MCF 10A (cell line): ENCODE results near the gene LGALS3BP. TPM values are rescaled to one million over a fixed set of nuclear protein-coding genes. Genes with fewer than 3 reads are reported as not detected.
"Not testable (repeated sequence)": the region's sequence is repeated elsewhere in the genome, so short reads cannot be mapped to it uniquely, and the experiment has no call there.

Experiments
- BruUV-seq: library from RNA; stranded (reverse); fragments of 400-500 nt; replicated peaks from 2 replicates; lab custom pipeline; 2021; lab: Mats Ljungman, UMichigan
- CTCF ChIA-PET: fragments of 300-600 bp; sonication (Branson Sonifier 250); formaldehyde crosslinking; extraction: SDS; loops from one replicate; lab custom pipeline; 2021; ENCODE audit warnings: antibody characterized with exemption, inconsistent platforms; lab: Yijun Ruan, JAX
- POLR2A ChIA-PET: fragments of 300-600, 350-650 bp; sonication (Branson Sonifier 250); formaldehyde crosslinking; extraction: SDS; loops from one replicate; lab custom pipeline; 2020; ENCODE audit warnings: antibody characterized with exemption, inconsistent platforms; lab: Yijun Ruan, JAX
- DNase-seq: peaks from one replicate; pipeline ENCODE4 v3.0.0-alpha.2; 2018; ENCODE audit not compliant: unreplicated experiment
- H3K27ac Mint-ChIP-seq: one replicate; pipeline ENCODE4 v1.8.0; 2022; ENCODE audit warnings: mild to moderate bottlenecking, low read depth, mixed read lengths; ENCODE audit not compliant: unreplicated experiment
- H3K27me3 Mint-ChIP-seq: one replicate; pipeline ENCODE4 v1.8.0; 2022; ENCODE audit warnings: mixed read lengths; ENCODE audit not compliant: insufficient read depth, unreplicated experiment
- H3K36me3 Mint-ChIP-seq: one replicate; pipeline ENCODE4 v1.8.0; 2022; ENCODE audit warnings: mild to moderate bottlenecking, moderate library complexity, mixed read lengths; ENCODE audit not compliant: insufficient read depth, unreplicated experiment
- H3K4me1 Mint-ChIP-seq: one replicate; pipeline ENCODE4 v1.8.0; 2022; ENCODE audit warnings: mixed read lengths; ENCODE audit not compliant: insufficient read depth, unreplicated experiment
- H3K4me3 Mint-ChIP-seq: one replicate; pipeline ENCODE4 v1.8.0; 2022; ENCODE audit warnings: mild to moderate bottlenecking, moderate library complexity, mixed read lengths; ENCODE audit not compliant: unreplicated experiment
- H3K9me3 Mint-ChIP-seq: one replicate; pipeline ENCODE4 v1.8.0; 2022; ENCODE audit warnings: mixed read lengths; ENCODE audit not compliant: unreplicated experiment
- CTCF ChIP-seq: fragments of 200-600 bp; IDR thresholded peaks from one replicate; pipeline ENCODE4 v1.8.0; 2022; ENCODE audit warnings: antibody characterized with exemption, mild to moderate bottlenecking; ENCODE audit not compliant: unreplicated experiment
- intact Hi-C: fragments of 100-400 bp; cut with micrococcal nuclease; formaldehyde crosslinking; loops from 2 replicates; pipeline ENCODE4 v1.14.1; 2022
- total RNA-seq: library from RNA; stranded (reverse); gene quantifications from 2 replicates; pipeline ENCODE4 v1.2.3, GENCODE V29; 2022

Gene LGALS3BP
- total RNA-seq, 1 experiment from 2014 or later, result 58.0 TPM

- peaks cover 15% of the 10 kb centered on the region for H3K36me3 Mint-ChIP-seq
- H3K27ac Mint-ChIP-seq, result no peak overlapping the region
- TF ChIP-seq CTCF, result no peak
- H3K9me3 Mint-ChIP-seq, result no peaks in the 10 kb centered on the region
- no peaks in the 10 kb centered on the region for H3K27me3 Mint-ChIP-seq
- H3K4me3 Mint-ChIP-seq, result no peak overlapping the region
- DNase-seq, result no peak
- peaks cover 11% of the 10 kb centered on the region for H3K4me1 Mint-ChIP-seq
- intact Hi-C loops, result no loop called here
- no TSS peak for BruUV-seq
- POLR2A ChIA-PET, result interaction anchor here (0.6 to 1.0 kb wide), 3 partner anchors 9 to 63 kb away, joined by 3 read pairs; no protein-coding TSS in a partner anchor
- CTCF ChIA-PET, result interaction anchor here (0.7 to 1.2 kb wide), 2 partner anchors 8 to 332 kb away, joined by 3 read pairs; no protein-coding TSS in a partner anchor
These were observed 14.2 kb downstream of the LGALS3BP start for GRCh38 chr17:78965491-78965924.

- TF ChIP-seq CTCF, result no peak
- no peak for DNase-seq
- ChIA-PET CTCF (no interaction called here), POLR2A (no interaction called here)
- H3K4me1 Mint-ChIP-seq, result peaks cover 11% of the 10 kb centered on the region
- H3K27ac Mint-ChIP-seq, result no peak overlapping the region
- no peaks in the 10 kb centered on the region for H3K27me3 Mint-ChIP-seq
- intact Hi-C loops, result no loop called here
- no peak overlapping the region for H3K4me3 Mint-ChIP-seq
- H3K9me3 Mint-ChIP-seq, result no peaks in the 10 kb centered on the region
- no TSS peak for BruUV-seq
- peaks cover 3% of the 10 kb centered on the region for H3K36me3 Mint-ChIP-seq
These were observed 16.3 kb downstream of the LGALS3BP start for GRCh38 chr17:78963378-78963777.

- peaks cover 11% of the 10 kb centered on the region for H3K4me1 Mint-ChIP-seq
- CTCF ChIA-PET, result interaction anchor here (1.5 to 3.5 kb wide), 2 partner anchors 8 to 98 kb away, joined by 7 to 17 read pairs; no protein-coding TSS in a partner anchor
- H3K27me3 Mint-ChIP-seq, H3K9me3 Mint-ChIP-seq, H3K4me3 Mint-ChIP-seq, H3K36me3 Mint-ChIP-seq, POLR2A ChIA-PET, intact Hi-C loops, BruUV-seq, H3K27ac Mint-ChIP-seq, DNase-seq: not testable (repeated sequence)
These were observed 16.8 kb downstream of the LGALS3BP start for GRCh38 chr17:78962984-78963348.

GRCh38 chr17:78962345-78962983, 17.3 kb downstream of the LGALS3BP start:
- CTCF ChIA-PET, result interaction anchor here (1.5 to 3.5 kb wide), 2 partner anchors 9 to 97 kb away, joined by 7 to 17 read pairs; no protein-coding TSS in a partner anchor

More at GRCh38 chr17:78962345-78962983, 17.3 kb downstream of the LGALS3BP start:
- intact Hi-C loops, result no loop called here
- Mint-ChIP-seq H3K36me3 (no peaks in the 10 kb centered on the region), H3K4me3 (no peak overlapping the region), H3K27me3 (no peaks in the 10 kb centered on the region), H3K9me3 (no peaks in the 10 kb centered on the region), H3K4me1 (peaks cover 11% of the 10 kb centered on the region), H3K27ac (no peak overlapping the region)
- no TSS peak for BruUV-seq
- POLR2A ChIA-PET, result interaction anchor here (0.5 kb wide), 1 partner anchor 15 kb away, joined by 3 read pairs; no protein-coding TSS in a partner anchor
- no peak for DNase-seq
- no peak for TF ChIP-seq CTCF
